Uterus (tissue), 2 donors: ENCODE measurements around the gene PAPPA2.

Experiments
- CTCF ChIP-seq, 4 experiments: fragments of 200-600 bp in 2 of 4; fragments of 450-650 bp in 2 of 4; sonication (generic) in 2 of 4; IDR thresholded peaks; one replicate each; pipeline ENCODE4 v1.5.1; 2016 to 2019; ENCODE audit warnings: antibody characterized with exemption in 4 of 4, mild to moderate bottlenecking in 2 of 4, moderate library complexity in 1 of 4
- POLR2A ChIP-seq, 2 donors: fragments of 450-650 bp; IDR thresholded peaks; one replicate each; pipeline ENCODE4 v1.6.1; 2016; ENCODE audit warnings: antibody characterized with exemption in 2 of 2, mild to moderate bottlenecking in 1 of 2, moderate library complexity in 1 of 2

DNA sequence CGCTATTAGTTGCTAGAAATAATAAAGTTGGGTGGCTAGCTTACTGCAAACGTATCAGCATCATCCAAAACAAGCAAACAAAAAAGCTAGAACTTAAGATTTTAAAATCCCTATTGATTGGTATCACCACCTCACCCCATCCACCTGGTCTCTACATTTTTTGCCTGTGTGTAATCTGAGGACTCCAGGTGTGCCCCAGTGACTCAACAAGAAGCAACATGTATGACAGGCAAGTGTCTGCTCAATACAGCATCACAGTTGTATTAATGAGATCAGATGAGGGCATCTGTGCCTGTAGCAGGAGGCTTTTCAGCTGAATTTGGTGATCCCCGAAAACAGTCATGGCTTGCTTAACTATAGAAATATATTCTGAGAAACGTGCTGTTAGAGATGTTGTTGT lies 14.6 kb upstream of the PAPPA2 start:
- TF ChIP-seq POLR2A (IDR thresholded peaks at IDR 0.05) (no peak), CTCF (IDR thresholded peaks at IDR 0.05) (no peak)
